ENCODE measurements around the gene COL4A2.
"Not testable (repeated sequence)": the region's sequence is repeated elsewhere in the genome, so short reads cannot be mapped to it uniquely, and the experiment has no call there.

The COL4A2 gene

GRCh38 chr13:110382830-110383229 is 75.7 kb downstream of the COL4A2 start:
- no peak for DNase-seq

- no peak for DNase-seq
Measured at GRCh38 chr13:110387451-110388107, 80.5 kb downstream of the COL4A2 start.

GRCh38 chr13:110388108-110388943 is 81.2 kb downstream of the COL4A2 start:
- no peak for DNase-seq

- no peak for DNase-seq
Measured at GRCh38 chr13:110390567-110390966, 83.5 kb downstream of the COL4A2 start.

- no peak for DNase-seq
Measured at GRCh38 chr13:110391273-110391672, 84.2 kb downstream of the COL4A2 start.

DNA sequence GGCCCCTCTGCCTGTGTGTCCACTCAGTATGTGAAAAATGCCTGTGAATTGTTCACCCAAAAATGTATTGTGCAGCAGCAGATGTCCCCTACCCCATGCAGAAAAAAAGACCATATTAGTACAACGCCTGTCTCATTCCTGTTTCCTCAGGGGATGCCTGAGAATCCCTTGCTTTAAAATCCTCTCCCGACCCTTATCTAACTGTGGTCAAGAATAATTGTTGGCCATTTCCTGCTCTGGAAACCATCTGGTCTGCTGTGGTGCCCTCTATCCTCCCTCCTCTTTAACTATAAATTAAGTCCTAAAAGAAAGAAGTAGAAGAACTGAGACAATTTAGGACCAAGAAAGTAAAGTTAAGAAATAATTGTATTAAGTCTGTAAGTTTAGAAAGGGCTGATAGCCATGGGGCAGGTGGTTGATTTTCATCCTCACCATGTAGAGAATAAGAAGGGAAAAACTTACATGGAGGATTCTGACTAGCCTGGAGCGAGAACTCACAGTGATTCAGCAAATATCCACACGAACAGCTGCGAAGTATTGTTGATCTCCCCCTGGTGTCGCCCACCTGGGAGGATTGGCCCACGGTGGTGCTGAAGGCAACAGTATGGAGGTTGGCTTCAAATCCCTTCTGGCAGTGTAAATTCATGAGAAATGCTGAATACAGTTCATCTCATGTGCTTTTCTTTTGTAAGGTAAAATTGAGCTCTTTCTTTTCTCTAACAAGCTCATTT is 85.6 kb downstream of the COL4A2 start:
- DNase-seq = no peak

DNA sequence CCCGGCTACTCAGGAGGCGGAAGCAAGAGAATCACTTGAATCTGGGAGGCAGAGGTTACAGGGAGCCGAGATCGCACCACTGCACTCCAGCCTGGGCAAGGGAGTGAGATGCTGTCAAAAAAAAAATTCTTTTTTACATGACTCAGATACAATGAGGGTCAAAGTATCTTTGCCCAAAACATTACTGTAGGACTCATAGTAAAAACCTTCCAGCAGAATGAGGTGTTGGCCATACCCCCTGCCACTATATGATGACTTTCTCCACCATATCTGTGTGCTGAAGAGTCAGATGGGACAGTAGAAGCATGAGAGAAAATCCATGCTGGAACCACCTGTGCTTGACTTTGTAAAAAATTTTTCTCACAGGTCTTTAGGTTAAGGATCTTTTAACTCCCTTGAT is 86.7 kb downstream of the COL4A2 start:
- DNase-seq = no peak

DNA sequence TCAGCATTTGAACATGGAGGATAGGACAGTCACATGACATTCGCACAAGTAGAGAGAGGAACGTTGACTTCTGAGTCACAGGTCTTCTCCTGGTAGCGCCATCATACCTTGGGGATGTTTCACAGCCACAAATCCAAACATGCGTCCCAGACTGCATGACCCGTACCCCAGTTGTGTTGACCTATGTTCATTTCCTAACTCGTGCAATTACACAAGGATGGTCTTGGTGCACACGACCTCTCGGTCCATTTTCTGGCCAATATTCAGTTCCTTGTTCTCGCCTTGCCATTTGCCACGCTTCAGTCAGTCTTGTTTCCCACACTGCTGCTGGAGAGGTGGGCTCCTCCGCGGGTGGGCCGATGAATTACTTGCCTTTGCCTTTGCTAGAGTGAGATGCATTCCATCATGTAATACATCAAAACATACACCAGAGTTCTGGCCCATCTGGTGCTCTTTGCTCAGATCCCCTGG is 87.3 kb downstream of the COL4A2 start:
- no peak for DNase-seq

DNA sequence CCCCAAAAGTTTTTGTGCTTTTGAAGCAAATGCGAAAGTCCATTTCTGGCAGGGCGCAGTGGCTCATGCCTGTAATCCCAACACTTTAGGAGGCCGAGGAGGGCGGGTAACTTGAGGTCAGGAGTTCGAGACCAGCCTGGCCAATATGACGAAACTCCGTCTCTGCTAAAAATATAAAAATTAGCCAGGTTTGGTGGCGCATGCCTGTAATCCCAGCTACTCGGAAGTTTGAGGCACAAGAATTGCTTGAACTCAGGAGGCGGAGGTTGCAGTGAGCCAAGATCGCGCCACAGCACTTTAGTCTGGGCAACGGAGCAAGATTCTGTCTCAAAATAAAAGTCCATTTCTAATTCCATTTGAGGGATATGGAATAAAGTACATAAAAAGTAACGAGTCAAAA is 88.5 kb downstream of the COL4A2 start:
- DNase-seq = not testable (repeated sequence)

GRCh38 chr13:110396476-110396875 is 89.4 kb downstream of the COL4A2 start:
- no peak for DNase-seq

DNA sequence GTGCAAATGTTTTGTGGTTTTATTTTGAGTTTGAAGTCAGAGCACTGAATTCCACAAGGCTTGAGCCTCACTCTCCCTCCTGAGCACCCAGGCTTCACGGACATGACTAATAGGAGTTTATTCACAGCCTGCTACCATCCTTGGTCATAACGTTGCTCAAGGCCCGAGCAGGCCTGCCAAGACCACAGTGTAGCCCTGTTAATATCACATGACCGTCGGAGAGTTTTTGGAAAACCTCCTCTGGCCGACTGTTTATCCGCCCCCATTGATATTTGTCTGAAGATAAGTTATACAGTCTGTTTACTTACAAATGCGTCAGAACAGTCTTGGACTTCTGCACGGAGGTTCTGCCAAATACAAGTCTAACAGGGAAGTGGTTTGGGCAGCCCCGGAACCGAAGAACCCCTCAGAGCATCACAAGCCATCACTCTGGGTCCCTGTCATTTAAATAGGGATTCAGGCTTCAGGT is 89.9 kb downstream of the COL4A2 start:
- DNase-seq = no peak

DNA sequence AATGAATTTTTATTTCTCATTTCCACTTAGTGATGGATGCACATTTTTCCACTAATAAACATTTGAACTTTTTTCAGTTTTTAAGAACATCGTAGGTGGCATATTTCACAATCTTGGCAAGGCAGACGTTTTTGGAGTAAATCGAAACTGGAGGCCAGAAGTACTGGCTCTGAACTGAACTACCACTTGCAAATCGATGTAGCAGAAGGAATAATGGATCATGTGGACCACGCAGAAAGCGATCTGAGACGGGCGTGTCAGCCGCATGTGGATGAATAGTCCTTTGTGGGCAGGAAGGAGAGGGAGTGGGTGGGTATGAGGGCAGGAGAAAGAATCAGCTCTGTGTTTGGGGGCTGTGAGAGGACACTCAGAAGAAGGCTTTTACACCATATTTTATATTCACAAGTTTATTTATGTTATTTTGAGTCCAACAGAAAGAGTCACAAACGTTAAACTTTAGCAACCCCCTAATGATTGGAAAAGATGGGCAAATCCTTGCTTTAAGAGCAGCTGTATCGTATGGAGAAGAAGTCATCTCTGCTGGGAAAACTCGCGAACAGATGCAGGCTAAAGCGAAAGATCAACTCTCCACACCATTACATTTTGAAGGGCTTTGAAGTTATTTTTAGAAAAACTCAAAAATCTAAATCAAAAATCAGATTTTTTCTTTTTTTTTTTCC is 90.5 kb downstream of the COL4A2 start:
- DNase-seq = no peak

- DNase-seq = no peak
Measured at GRCh38 chr13:110398564-110399507, 91.8 kb downstream of the COL4A2 start.

GRCh38 chr13:110399801-110400200 is 92.7 kb downstream of the COL4A2 start:
- DNase-seq = no peak

GRCh38 chr13:110400786-110401533 is 93.9 kb downstream of the COL4A2 start:
- no peak for DNase-seq

DNA sequence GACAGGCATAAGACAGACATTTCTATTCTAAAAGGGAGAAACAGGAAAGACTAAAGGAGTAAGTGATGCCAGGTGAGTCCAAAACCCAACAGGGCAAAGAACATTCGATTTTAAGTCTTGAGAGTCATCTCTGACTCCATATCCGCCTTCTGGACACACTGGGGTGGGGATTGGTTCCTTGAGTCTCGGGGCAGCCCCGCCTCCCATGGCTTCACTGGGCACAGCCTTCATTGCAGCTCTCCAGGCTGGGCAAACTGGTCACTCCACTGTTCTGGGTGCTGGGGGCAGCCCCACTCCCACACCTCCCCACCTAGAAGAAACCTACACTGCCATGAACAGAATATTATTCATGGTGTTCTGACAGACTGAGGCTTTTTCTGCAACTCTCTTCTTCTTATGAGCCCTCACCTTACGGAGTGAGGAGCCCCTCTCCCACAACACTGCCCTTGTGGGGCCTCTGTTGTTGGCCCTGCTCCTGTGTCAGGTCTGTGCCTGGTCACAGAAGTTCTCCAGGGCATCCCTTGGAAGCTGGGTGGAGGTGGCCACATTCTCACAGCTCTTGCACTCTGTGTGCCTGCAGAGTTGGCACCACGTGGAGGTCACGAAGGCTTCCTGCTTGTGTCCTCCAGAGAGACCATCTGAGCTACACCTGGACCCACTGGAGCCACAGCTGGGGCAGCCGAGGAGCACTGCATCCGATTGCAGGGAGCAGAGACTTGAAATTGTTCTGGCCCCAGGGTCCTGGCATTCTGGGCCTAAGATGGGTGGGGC is 95.4 kb downstream of the COL4A2 start:
- no peak for DNase-seq

DNA sequence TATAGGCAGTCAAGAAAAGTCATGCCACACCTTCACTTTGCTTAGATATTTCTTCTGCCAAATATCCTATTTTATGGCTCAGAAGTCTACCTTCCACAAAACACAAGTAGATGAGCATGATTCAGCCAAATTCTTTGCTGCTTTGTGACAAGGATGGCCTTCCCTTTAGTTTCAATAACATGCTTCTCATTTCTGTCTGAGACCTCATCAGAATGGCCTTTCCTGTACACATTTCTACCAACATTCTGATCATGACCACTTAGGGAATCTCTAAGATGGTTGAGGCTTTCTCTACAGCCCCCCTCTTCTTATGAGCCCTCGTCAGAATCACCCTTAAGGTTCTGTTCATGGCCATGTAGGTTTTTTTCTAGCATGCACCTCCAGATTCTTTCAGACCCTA is 96.2 kb downstream of the COL4A2 start:
- no peak for DNase-seq

DNA sequence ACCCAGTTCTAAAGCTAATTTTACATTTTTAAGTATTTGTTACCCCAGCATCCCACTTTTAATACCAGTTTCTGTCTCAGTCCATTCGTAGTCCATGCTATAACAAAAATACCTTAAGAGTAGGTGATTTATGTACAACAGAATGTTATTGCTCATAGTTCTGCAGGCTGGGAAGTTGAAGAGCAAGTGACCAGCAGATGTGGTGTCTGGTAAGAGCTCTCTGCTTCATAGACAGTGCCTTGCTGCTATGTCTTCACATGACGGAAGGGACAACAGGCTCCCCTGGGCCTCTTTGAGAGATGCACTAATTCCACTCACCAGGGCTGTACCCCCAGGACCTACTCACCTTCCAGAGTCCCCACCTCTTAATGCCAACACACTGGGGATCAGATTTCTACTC is 96.6 kb downstream of the COL4A2 start:
- DNase-seq = no peak

DNA sequence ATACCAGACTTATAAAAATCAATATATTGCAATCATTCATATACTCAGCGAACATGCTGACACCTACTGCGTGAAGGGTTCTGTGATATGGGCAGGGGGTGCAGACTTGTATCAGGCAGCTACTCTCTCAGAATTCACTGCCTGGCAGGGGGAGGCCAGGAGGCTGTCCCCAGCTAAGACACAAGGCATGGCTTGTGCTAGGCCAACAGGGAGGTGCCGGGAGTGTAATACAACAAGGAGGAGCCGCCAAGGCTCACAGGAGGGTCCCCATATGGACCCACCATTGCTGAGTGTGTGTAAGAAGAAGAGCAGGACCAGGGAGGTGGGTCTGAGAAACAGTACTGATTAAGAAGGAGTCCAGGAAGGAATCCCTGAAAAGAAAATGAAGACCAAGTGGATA is 97.2 kb downstream of the COL4A2 start:
- DNase-seq = no peak

Measured in SIG-M5 (cell line).